ENCODE measurements around the gene EML6. TPM values are rescaled to one million over a fixed set of nuclear protein-coding genes. Genes with fewer than 3 reads are reported as not detected.

EML6 gene
- polyA plus RNA-seq, 1 of the 3 experiments (the other 2 are of a cell fraction), result 1.1 TPM

GRCh38 chr2:54813584-54813983 lies 90.1 kb downstream of the EML6 start:
- no peak overlapping the region for H2AFZ ChIP-seq (ENCODE audit: low read depth)
- H3F3A ChIP-seq (replicated peaks; ENCODE audit: insufficient read depth), result no peaks in the 10 kb centered on the region
- no peaks in the 10 kb centered on the region for H3K79me2 ChIP-seq (ENCODE audit: insufficient read depth)
- CTCF ChIA-PET, result no interaction called here
- 0 out of 4 replicates have a peak, but pooled peaks cover 0 to 4% of the 10 kb centered on the region in 2 experiments for H3K4me1 ChIP-seq (ENCODE audit: control insufficient read depth in 1 of 2, insufficient read depth in 2 of 2, low read depth in 1 of 2, low read length in 1 of 2)
- H3K9me2 ChIP-seq, result no peaks in the 10 kb centered on the region
- no peak for DNase-seq
- H3K4me3 ChIP-seq (ENCODE audit: low read depth in 2 of 2, low read length in 1 of 2), result no peak overlapping the region
- H4K20me1 ChIP-seq (ENCODE audit: insufficient read depth), result no peaks in the 10 kb centered on the region
- no peaks in the 10 kb centered on the region for H3K27me3 ChIP-seq (ENCODE audit: insufficient read depth)
- H3K9ac ChIP-seq, result no peak overlapping the region
- no peak for TF ChIP-seq PBX3 (IDR thresholded peaks at IDR 0.05)
- TF ChIP-seq SMC3 (IDR thresholded peaks at IDR 0.05; ENCODE audit: low read depth, low read length), result no peak
- no peak for TF ChIP-seq REST (IDR thresholded peaks at IDR 0.05; ENCODE audit: low read depth, low read length)
- 92% methylated on average over 1 of the region's 1 CpG for WGBS (ENCODE audit: low lambda C conversion rate)
- no peaks in the 10 kb centered on the region for H3K36me3 ChIP-seq (replicated peaks in 1 of 2; ENCODE audit: control insufficient read depth in 1 of 2, insufficient read depth in 2 of 2, low read length in 1 of 2)
- H3K27ac ChIP-seq (ENCODE audit: low read depth in 2 of 2, low read length in 1 of 2), result no peak overlapping the region
- no peak overlapping the region for H3K4me2 ChIP-seq
- POLR2A ChIA-PET, result no interaction called here
- no peaks in the 10 kb centered on the region for H3K9me3 ChIP-seq

- no peaks in the 10 kb centered on the region for H3K9me3 ChIP-seq
- H3K27me3 ChIP-seq (ENCODE audit: insufficient read depth), result no peaks in the 10 kb centered on the region
- H3F3A ChIP-seq (replicated peaks; ENCODE audit: insufficient read depth), result no peaks in the 10 kb centered on the region
- no peaks in the 10 kb centered on the region for H3K36me3 ChIP-seq (replicated peaks in 1 of 2; ENCODE audit: control insufficient read depth in 1 of 2, insufficient read depth in 2 of 2, low read length in 1 of 2)
- H3K9me2 ChIP-seq, result no peaks in the 10 kb centered on the region
- ChIA-PET CTCF (interaction anchor here (0.9 kb wide), 1 partner anchor 88 kb away, joined by 4 read pairs; no protein-coding TSS in a partner anchor), POLR2A (no interaction called here)
- TF ChIP-seq, protein P1, sequence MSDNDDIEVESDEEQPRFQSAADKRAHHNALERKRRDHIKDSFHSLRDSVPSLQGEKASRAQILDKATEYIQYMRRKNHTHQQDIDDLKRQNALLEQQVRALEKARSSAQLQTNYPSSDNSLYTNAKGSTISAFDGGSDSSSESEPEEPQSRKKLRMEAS (IDR thresholded peaks at IDR 0.05; ENCODE audit: low read depth), result no peak
- no peak for TF ChIP-seq YY1 (IDR thresholded peaks at IDR 0.05; ENCODE audit: low read depth)
- no peak for TF ChIP-seq FOXM1 (IDR thresholded peaks at IDR 0.05; ENCODE audit: low read depth)
- no peak for TF ChIP-seq CHD2 (IDR thresholded peaks at IDR 0.05; ENCODE audit: low read length, partially characterized antibody)
- no peak for TF ChIP-seq TEAD4 (IDR thresholded peaks at IDR 0.05; ENCODE audit: borderline replicate concordance, insufficient read depth)
- no peak for TF ChIP-seq FOXJ3 (CRISPR knock-in tag; IDR thresholded peaks at IDR 0.05)
- no peak for TF ChIP-seq CTCF (IDR thresholded peaks at IDR 0.05)
- no peak for TF ChIP-seq RCOR1 (IDR thresholded peaks at IDR 0.05; ENCODE audit: low read length)
- no peak for TF ChIP-seq REST (IDR thresholded peaks at IDR 0.05; ENCODE audit: low read depth, low read length)
- no peak overlapping the region for H3K4me2 ChIP-seq
- no peak overlapping the region for H3K27ac ChIP-seq (ENCODE audit: low read depth in 2 of 2, low read length in 1 of 2)
- no peak overlapping the region for H3K9ac ChIP-seq
- no peak overlapping the region for H3K4me3 ChIP-seq (ENCODE audit: low read depth in 2 of 2, low read length in 1 of 2)
- 0 out of 4 replicates have a peak, but pooled peaks cover 0 to 4% of the 10 kb centered on the region in 2 experiments for H3K4me1 ChIP-seq (ENCODE audit: control insufficient read depth in 1 of 2, insufficient read depth in 2 of 2, low read depth in 1 of 2, low read length in 1 of 2)
- H4K20me1 ChIP-seq (ENCODE audit: insufficient read depth), result no peaks in the 10 kb centered on the region
- no peaks in the 10 kb centered on the region for H3K79me2 ChIP-seq (ENCODE audit: insufficient read depth)
- 85% methylated on average over 9 of the region's 9 CpGs for WGBS (ENCODE audit: low lambda C conversion rate)
- no peak for DNase-seq
- no peak overlapping the region for H2AFZ ChIP-seq (ENCODE audit: low read depth)
These were observed 91.1 kb downstream of the EML6 start for GRCh38 chr2:54814389-54815147.

All from SK-N-SH (cell line).